ENCODE results near the gene AKIRIN1. TPM values are rescaled to one million over a fixed set of nuclear protein-coding genes. Genes with fewer than 3 reads are reported as not detected.
A peak's percentile ranks its signal among the peaks of the same experiment; 100 is the strongest.
"Not testable (repeated sequence)": the region's sequence is repeated elsewhere in the genome, so short reads cannot be mapped to it uniquely, and the experiment has no call there.

The AKIRIN1 gene
- total RNA-seq, 1 donor from 2014 or later: 29.6 TPM

DNA sequence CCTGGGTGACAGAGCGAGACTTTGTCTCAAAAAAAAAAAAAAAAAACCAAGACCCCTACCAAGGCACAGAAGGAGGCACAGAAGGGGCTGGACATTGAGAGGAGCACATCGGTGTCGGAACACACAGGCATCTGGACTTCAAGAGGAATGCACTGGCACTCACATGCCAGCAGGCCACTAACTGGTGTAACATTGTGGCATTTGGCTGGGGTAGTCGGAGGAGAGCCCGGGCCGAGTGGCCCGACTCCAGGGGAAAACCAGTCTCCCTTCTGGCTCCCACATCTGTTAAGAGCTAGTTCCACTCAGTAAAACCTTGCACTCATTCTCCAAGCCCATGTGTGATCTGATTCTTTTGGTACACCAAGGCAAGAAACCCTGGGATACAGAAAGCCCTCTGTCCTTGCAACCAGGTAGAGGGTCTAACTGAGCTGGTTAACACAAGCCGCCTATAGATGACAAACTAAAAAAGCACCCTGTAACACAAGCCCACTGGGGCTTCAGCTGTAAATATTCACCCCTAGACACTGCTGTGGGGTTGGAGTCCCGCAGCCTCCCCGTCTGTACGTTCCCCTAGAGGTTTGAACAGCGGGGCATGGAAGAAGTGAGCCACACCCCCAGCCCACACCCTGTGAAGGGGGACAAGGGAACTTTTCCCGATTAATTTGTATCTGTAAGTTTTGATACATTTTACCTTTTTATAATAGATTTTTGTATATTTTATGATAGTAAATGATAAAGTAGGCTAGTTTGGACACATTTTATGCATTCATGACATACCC is 17.2 kb upstream of the AKIRIN1 start:
- no peak for TF ChIP-seq CTCF (IDR thresholded peaks at IDR 0.05)
- H3K27me3 ChIP-seq: no peaks in the 10 kb centered on the region
- intact Hi-C loops (cut with DNase I): no loop called here
- no peak overlapping the region for H3K4me3 ChIP-seq
- H3K9me3 ChIP-seq: peaks cover 0 to 7% of the 10 kb centered on the region in 2 donors
- peaks cover 0 to 3% of the 10 kb centered on the region in 2 donors for H3K4me1 ChIP-seq
- no peaks in the 10 kb centered on the region for H3K36me3 ChIP-seq
- H3K27ac ChIP-seq: no peak overlapping the region
- no peak for DNase-seq (ENCODE audit: low spot score in 2 of 2)

DNA sequence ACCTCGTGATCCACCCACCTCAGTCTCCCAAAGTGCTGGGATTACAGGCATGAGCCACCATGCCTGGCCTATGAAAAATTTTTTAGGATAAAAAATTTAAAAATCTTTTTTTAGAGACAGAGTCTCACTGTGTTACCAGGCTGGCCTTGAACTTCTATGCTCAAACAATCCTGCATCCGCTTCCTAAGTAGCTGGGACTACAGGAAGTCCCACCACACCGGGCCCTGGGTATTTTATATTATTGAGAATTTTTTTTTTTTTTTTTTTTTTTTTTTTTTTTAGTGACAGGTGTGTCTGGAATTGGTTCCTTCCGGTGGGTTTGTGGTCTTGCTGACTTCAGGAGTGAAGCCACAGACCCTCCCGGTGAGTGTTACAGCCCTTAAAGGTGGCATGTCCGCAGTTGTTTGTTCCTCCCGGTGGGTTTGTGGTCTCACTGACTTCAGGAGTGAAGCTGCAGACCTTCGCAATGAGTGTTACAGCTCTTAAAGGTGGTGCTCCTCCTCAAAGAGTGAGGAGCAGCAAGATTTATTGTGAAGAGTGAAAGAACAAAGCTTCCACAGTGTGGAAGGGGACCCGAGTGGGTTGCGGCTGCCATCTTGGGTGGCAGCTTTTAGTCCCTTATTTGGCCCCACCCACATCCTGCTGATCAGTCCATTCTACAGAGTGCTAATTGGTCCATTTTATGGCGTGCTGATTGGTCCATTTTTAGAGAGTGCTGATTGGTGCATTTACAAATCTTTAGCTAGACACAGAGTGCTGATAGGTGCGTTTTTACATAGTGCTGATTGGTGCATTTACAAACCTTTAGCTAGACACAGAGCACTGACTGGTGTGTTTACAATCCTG is 13.5 kb upstream of the AKIRIN1 start:
- DNase-seq (ENCODE audit: low spot score in 2 of 2); intact Hi-C loops (cut with DNase I); H3K4me3 ChIP-seq; H3K9me3 ChIP-seq; H3K27me3 ChIP-seq; H3K36me3 ChIP-seq; H3K27ac ChIP-seq; H3K4me1 ChIP-seq: not testable (repeated sequence)

DNA sequence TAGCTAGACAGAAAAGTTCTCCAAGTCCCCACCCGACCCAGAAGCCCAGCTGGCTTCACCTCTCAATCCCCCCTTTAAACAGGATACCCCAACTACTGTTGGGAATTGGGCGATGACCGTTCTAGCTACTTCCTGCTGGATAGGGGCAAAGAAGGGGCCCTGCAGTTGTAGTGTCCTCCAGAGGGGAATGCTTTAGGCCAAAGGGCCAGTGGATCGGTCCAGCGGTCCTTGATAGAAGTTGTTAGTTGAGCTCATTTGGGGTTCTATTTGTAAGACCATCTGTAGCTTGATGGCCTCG is 12.9 kb upstream of the AKIRIN1 start:
- H3K27ac ChIP-seq; H3K4me3 ChIP-seq; DNase-seq (ENCODE audit: low spot score in 2 of 2); H3K36me3 ChIP-seq; intact Hi-C loops (cut with DNase I); H3K4me1 ChIP-seq; H3K27me3 ChIP-seq; H3K9me3 ChIP-seq: not testable (repeated sequence)

- H3K27ac ChIP-seq; H3K27me3 ChIP-seq; H3K36me3 ChIP-seq; H3K4me3 ChIP-seq; H3K4me1 ChIP-seq; intact Hi-C loops (cut with DNase I); H3K9me3 ChIP-seq; DNase-seq (ENCODE audit: low spot score in 2 of 2): not testable (repeated sequence)
These were observed 11.7 kb upstream of the AKIRIN1 start for GRCh38 chr1:38979380-38979779.

GRCh38 chr1:38989979-38990378 is 1.1 kb upstream of the AKIRIN1 start:
- Histone ChIP-seq H3K27ac (peak overlapping the region in 1 of 2 donors; percentile 89), H3K9me3 (no peaks in the 10 kb centered on the region), H3K36me3 (no peaks in the 10 kb centered on the region), H3K4me1 (peaks cover 0 to 3% of the 10 kb centered on the region in 2 donors), H3K27me3 (no peaks in the 10 kb centered on the region), H3K4me3 (no peak overlapping the region)
- intact Hi-C loops (cut with DNase I): loop anchor here (2.0 to 5.0 kb wide), 2 partner anchors 37 to 118 kb away; partner anchors contain the start of genes MYCBP and NDUFS5
- DNase-seq (ENCODE audit: low spot score in 2 of 2): no peak
- no peak for TF ChIP-seq CTCF (IDR thresholded peaks at IDR 0.05)

DNA sequence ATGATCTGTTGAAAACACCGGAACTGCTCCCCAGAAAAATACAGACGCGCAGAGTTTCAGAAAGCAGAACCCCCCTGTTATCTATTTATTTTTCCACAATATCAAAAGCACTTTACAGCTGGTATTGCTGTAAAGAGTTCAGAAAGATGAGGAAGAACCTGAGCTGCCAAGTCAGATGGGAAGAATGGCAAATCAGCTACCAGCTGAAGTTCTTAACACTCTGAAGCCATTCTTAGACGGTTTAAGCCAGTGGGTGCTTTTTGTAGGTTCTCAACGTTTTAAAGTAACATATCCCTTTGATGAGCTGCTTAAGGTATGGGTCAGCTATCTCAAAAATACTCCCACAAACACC is 714 bp upstream of the AKIRIN1 start:
- H3K27ac ChIP-seq: peak overlapping the region; percentile 88 to 89
- intact Hi-C loops (cut with DNase I): loop anchor here (2.0 to 5.0 kb wide), 2 partner anchors 36 to 118 kb away; partner anchors contain the start of genes MYCBP and NDUFS5
- no peak for TF ChIP-seq CTCF (IDR thresholded peaks at IDR 0.05)

More for the DNA sequence above, 714 bp upstream of the AKIRIN1 start:
- no peak for DNase-seq (ENCODE audit: low spot score in 2 of 2)
- no peaks in the 10 kb centered on the region for H3K9me3 ChIP-seq
- peaks cover 0 to 3% of the 10 kb centered on the region in 2 donors for H3K4me1 ChIP-seq
- no peaks in the 10 kb centered on the region for H3K36me3 ChIP-seq
- peak overlapping the region; percentile 82 for H3K4me3 ChIP-seq
- no peaks in the 10 kb centered on the region for H3K27me3 ChIP-seq
